Lower lobe of right lung (tissue), 2 donors: ENCODE measurements around the gene HOOK1. TPM values are rescaled to one million over a fixed set of nuclear protein-coding genes. Genes with fewer than 3 reads are reported as not detected.
"Not testable (repeated sequence)": the region's sequence is repeated elsewhere in the genome, so short reads cannot be mapped to it uniquely, and the experiment has no call there.

Experiments
- ATAC-seq, 2 donors: fragments of 200-7000 bp; cut with Tn5 transposase; one replicate each; pipeline ENCODE4 v1.9.1; 2020 to 2022; ENCODE audit warnings: mild to moderate bottlenecking in 2 of 2, moderate library complexity in 2 of 2
- DNase-seq: peaks from one replicate; pipeline ENCODE4 v3.0.0-alpha.2; 2020
- H3K27ac ChIP-seq: fragments of 200-600 bp; one replicate; pipeline ENCODE4 v1.8.0; 2022
- H3K27me3 ChIP-seq: fragments of 200-600 bp; one replicate; pipeline ENCODE4 v1.8.0; 2022; ENCODE audit warnings: low read depth
- H3K36me3 ChIP-seq: fragments of 200-600 bp; one replicate; pipeline ENCODE4 v1.8.0; 2022; ENCODE audit warnings: mild to moderate bottlenecking
- H3K4me1 ChIP-seq: fragments of 200-600 bp; one replicate; pipeline ENCODE4 v1.8.0; 2022
- H3K4me3 ChIP-seq: fragments of 200-600 bp; one replicate; pipeline ENCODE4 v1.8.0; 2022; ENCODE audit warnings: mild to moderate bottlenecking
- H3K9me3 ChIP-seq: fragments of 200-600 bp; one replicate; pipeline ENCODE4 v1.8.0; 2022
- CTCF ChIP-seq: fragments of 200-600 bp; IDR thresholded peaks from one replicate; pipeline ENCODE4 v1.8.0; 2022; ENCODE audit warnings: antibody characterized with exemption, mild to moderate bottlenecking
- intact Hi-C: fragments of 100-400 bp; cut with DNase I; formaldehyde crosslinking; loops from one replicate; pipeline ENCODE4 v1.11.0; 2022
- total RNA-seq: library from RNA; stranded (reverse); fragmentation: NEBNext Ultra II Directional; extraction: Animal tissue kit (Norgen Biotek cat#: 25700); gene quantifications from one replicate; pipeline ENCODE4 v1.2.1, GENCODE V29; 2021
- donor health status: DM: no; HTN: yes; CAD: no; lungs with severe emphysema.

The HOOK1 gene
- total RNA-seq, 1 donor from 2014 or later, result 14.7 TPM

- Histone ChIP-seq H3K36me3 (no peaks in the 10 kb centered on the region), H3K9me3 (no peaks in the 10 kb centered on the region), H3K4me1 (no peaks in the 10 kb centered on the region), H3K27ac (no peak overlapping the region), H3K27me3 (no peaks in the 10 kb centered on the region), H3K4me3 (no peak overlapping the region)
- intact Hi-C loops, result no loop called here
- no peak for DNase-seq
- no peak for ATAC-seq
- no peak for TF ChIP-seq CTCF
Observed at GRCh38 chr1:59827055-59827643, 12.4 kb downstream of the HOOK1 start.

- no peaks in the 10 kb centered on the region for H3K27me3 ChIP-seq
- H3K36me3 ChIP-seq, result no peaks in the 10 kb centered on the region
- H3K27ac ChIP-seq, result no peak overlapping the region
- no peaks in the 10 kb centered on the region for H3K9me3 ChIP-seq
- H3K4me1 ChIP-seq, result no peaks in the 10 kb centered on the region
- no peak for ATAC-seq
- no peak for DNase-seq
- H3K4me3 ChIP-seq, result no peak overlapping the region
- TF ChIP-seq CTCF, result no peak
- intact Hi-C loops, result no loop called here
Observed at GRCh38 chr1:59828160-59828559, 13.4 kb downstream of the HOOK1 start.

GRCh38 chr1:59831529-59831928, 16.8 kb downstream of the HOOK1 start:
- no peaks in the 10 kb centered on the region for H3K27me3 ChIP-seq
- H3K9me3 ChIP-seq, result no peaks in the 10 kb centered on the region
- no peak for DNase-seq
- no peak overlapping the region for H3K4me3 ChIP-seq
- ATAC-seq, result no peak
- H3K4me1 ChIP-seq, result no peaks in the 10 kb centered on the region
- no peaks in the 10 kb centered on the region for H3K36me3 ChIP-seq
- TF ChIP-seq CTCF, result no peak
- H3K27ac ChIP-seq, result no peak overlapping the region
- intact Hi-C loops, result no loop called here

GRCh38 chr1:59833022-59833421, 18.3 kb downstream of the HOOK1 start:
- H3K36me3 ChIP-seq, result no peaks in the 10 kb centered on the region
- DNase-seq, result no peak
- ATAC-seq, result no peak
- intact Hi-C loops, result no loop called here
- no peak overlapping the region for H3K27ac ChIP-seq
- H3K27me3 ChIP-seq, result no peaks in the 10 kb centered on the region
- H3K9me3 ChIP-seq, result no peaks in the 10 kb centered on the region
- no peak for TF ChIP-seq CTCF
- H3K4me1 ChIP-seq, result no peaks in the 10 kb centered on the region
- H3K4me3 ChIP-seq, result no peak overlapping the region

GRCh38 chr1:59833991-59834390, 19.2 kb downstream of the HOOK1 start:
- H3K27me3 ChIP-seq, result no peaks in the 10 kb centered on the region
- no peak overlapping the region for H3K4me3 ChIP-seq
- ATAC-seq (peak in 1 of 2 donors; percentile 85), DNase-seq (no peak)
- H3K27ac ChIP-seq, result no peak overlapping the region
- no peaks in the 10 kb centered on the region for H3K36me3 ChIP-seq
- TF ChIP-seq CTCF, result no peak
- H3K9me3 ChIP-seq, result no peaks in the 10 kb centered on the region
- intact Hi-C loops, result no loop called here
- H3K4me1 ChIP-seq, result no peaks in the 10 kb centered on the region

- not testable (repeated sequence) for H3K4me1 ChIP-seq
Observed at GRCh38 chr1:59837857-59838256, 23.1 kb downstream of the HOOK1 start.

More at GRCh38 chr1:59837857-59838256, 23.1 kb downstream of the HOOK1 start:
- intact Hi-C loops, H3K27ac ChIP-seq, H3K4me3 ChIP-seq, DNase-seq, H3K27me3 ChIP-seq, ATAC-seq, H3K36me3 ChIP-seq, H3K9me3 ChIP-seq: not testable (repeated sequence)
